Stimulated activated CD4-positive, alpha-beta T cell treated with anti-CD3 and anti-CD28 coated beads, Interleukin-1b, Interleukin-23, amount 100 ng/mL, for 24 hours (primary cell): ENCODE results near the gene PYURF.

Experiments
- DNase-seq, 4 experiments: peaks; one replicate each; pipeline ENCODE4 v3.0.0-alpha.2; 2020; ENCODE audit warnings: low read depth in 4 of 4, low spot score in 1 of 4

Gene PYURF

GRCh38 chr4:88523325-88524129 is at the start of gene PYURF:
PYURF (minus strand) TSS chr4:88523776; CDS start chr4:88523700, 76 bp downstream.
- peak; percentile 59 to 87 (median 71) for DNase-seq

GRCh38 chr4:88570001-88570400 is 46.4 kb upstream of the PYURF start:
- DNase-seq, result no peak

- no peak for DNase-seq
These were observed 44.0 kb upstream of the PYURF start for GRCh38 chr4:88567591-88567990.

- DNase-seq, result no peak
These were observed 26.2 kb upstream of the PYURF start for GRCh38 chr4:88549815-88550214.

GRCh38 chr4:88539322-88540068 is 15.9 kb upstream of the PYURF start:
- DNase-seq, result peak; percentile 50 to 65 (median 58)

- DNase-seq, result no peak
These were observed 14.1 kb upstream of the PYURF start for GRCh38 chr4:88537709-88538108.

GRCh38 chr4:88535090-88535755 is 11.6 kb upstream of the PYURF start:
- DNase-seq, result peak in 1 of 4 experiments; percentile 13

GRCh38 chr4:88533937-88534750 is 10.6 kb upstream of the PYURF start:
- DNase-seq, result no peak

- DNase-seq, result no peak
These were observed 9.7 kb upstream of the PYURF start for GRCh38 chr4:88533088-88533790.

GRCh38 chr4:88531549-88531948 is 8.0 kb upstream of the PYURF start:
- no peak for DNase-seq

- DNase-seq, result no peak
These were observed 5.3 kb upstream of the PYURF start for GRCh38 chr4:88528861-88529260.

- DNase-seq, result no peak
These were observed 4.2 kb upstream of the PYURF start for GRCh38 chr4:88527787-88528186.

- no peak for DNase-seq
These were observed 2.7 kb upstream of the PYURF start for GRCh38 chr4:88526221-88526815.

GRCh38 chr4:88524171-88524570 is 595 bp upstream of the PYURF start:
- no peak for DNase-seq

GRCh38 chr4:88522702-88523324 is 763 bp downstream of the PYURF start:
- DNase-seq, result peak in 2 of 4 experiments; percentile 15 to 28

GRCh38 chr4:88518911-88519310 is 4.7 kb downstream of the PYURF start:
- DNase-seq, result no peak

GRCh38 chr4:88517825-88518224 is 5.8 kb downstream of the PYURF start:
- DNase-seq, result no peak

GRCh38 chr4:88516746-88517145 is 6.8 kb downstream of the PYURF start:
- DNase-seq, result no peak
